ENCODE measurements around the gene COL17A1.

The COL17A1 gene

GRCh38 chr10:104085801-104086400 is at the start of gene COL17A1:
Gene COL17A1 (minus strand): TSS chr10:104085880. CDS start chr10:104080673, 5,207 bp downstream.
- intact Hi-C loops (cut with DNase I; ENCODE audit: low total_unique reads), result no loop called here
- no peak within 1 kb of the TSS for H3K27ac ChIP-seq
- no peaks in the 10 kb centered on the region for H3K36me3 ChIP-seq
- H3K4me1 ChIP-seq, result no peaks in the 10 kb centered on the region
- no peak for TF ChIP-seq CTCF (IDR thresholded peaks at IDR 0.05)
- H3K4me3 ChIP-seq, result no peak within 1 kb of the TSS
- H3K27me3 ChIP-seq, result no peaks in the 10 kb centered on the region
- H3K9me3 ChIP-seq, result no peaks in the 10 kb centered on the region
- DNase-seq, result no peak

- no peaks in the 10 kb centered on the region for H3K36me3 ChIP-seq
- H3K9me3 ChIP-seq, result no peaks in the 10 kb centered on the region
- no peak overlapping the region for H3K4me3 ChIP-seq
- no peaks in the 10 kb centered on the region for H3K27me3 ChIP-seq
- no peak overlapping the region for H3K27ac ChIP-seq
- DNase-seq, result no peak
- TF ChIP-seq CTCF (IDR thresholded peaks at IDR 0.05), result no peak
- intact Hi-C loops (cut with DNase I; ENCODE audit: low total_unique reads), result no loop called here
- H3K4me1 ChIP-seq, result no peaks in the 10 kb centered on the region
Observed at GRCh38 chr10:104130041-104130440, 44.4 kb upstream of the COL17A1 start.

- no peaks in the 10 kb centered on the region for H3K9me3 ChIP-seq
- H3K27ac ChIP-seq, result no peak overlapping the region
- H3K36me3 ChIP-seq, result no peaks in the 10 kb centered on the region
- H3K27me3 ChIP-seq, result no peaks in the 10 kb centered on the region
- intact Hi-C loops (cut with DNase I; ENCODE audit: low total_unique reads), result loop anchor here (10.0 kb wide), 2 partner anchors 163 to 233 kb away; partner anchors contain the start of gene SLK
- no peak for DNase-seq
- peaks cover 0 to 2% (median 0%) of the 10 kb centered on the region in 4 donors for H3K4me1 ChIP-seq
- no peak for TF ChIP-seq CTCF (IDR thresholded peaks at IDR 0.05)
- H3K4me3 ChIP-seq, result no peak overlapping the region
Observed at GRCh38 chr10:104128214-104128613, 42.5 kb upstream of the COL17A1 start.

- Histone ChIP-seq H3K9me3 (no peaks in the 10 kb centered on the region), H3K4me3 (no peak overlapping the region), H3K4me1 (peaks cover 0 to 10% (median 2%) of the 10 kb centered on the region in 4 donors), H3K27me3 (no peaks in the 10 kb centered on the region), H3K27ac (no peak overlapping the region), H3K36me3 (no peaks in the 10 kb centered on the region)
- no peak for DNase-seq
- no peak for TF ChIP-seq CTCF (IDR thresholded peaks at IDR 0.05)
- intact Hi-C loops (cut with DNase I; ENCODE audit: low total_unique reads), result loop anchor here (10.0 kb wide), 2 partner anchors 163 to 233 kb away; partner anchors contain the start of gene SLK
Observed at GRCh38 chr10:104127411-104127810, 41.7 kb upstream of the COL17A1 start.

- Histone ChIP-seq H3K4me3 (no peak overlapping the region), H3K4me1 (peaks cover 0 to 25% (median 13%) of the 10 kb centered on the region in 4 donors), H3K27me3 (no peaks in the 10 kb centered on the region), H3K36me3 (no peaks in the 10 kb centered on the region), H3K9me3 (no peaks in the 10 kb centered on the region), H3K27ac (peak overlapping the region in 1 of 2 donors; percentile 98)
- no peak for DNase-seq
- intact Hi-C loops (cut with DNase I; ENCODE audit: low total_unique reads), result loop anchor here (10.0 kb wide), 2 partner anchors 159 to 229 kb away; partner anchors contain the start of gene SLK
- TF ChIP-seq CTCF (IDR thresholded peaks at IDR 0.05), result peak; percentile 13 to 21
Observed at GRCh38 chr10:104123397-104123796, 37.7 kb upstream of the COL17A1 start.

Measured in tibial artery (tissue), 4 donors.